Myocyte (in vitro differentiated cells): Measurements from ENCODE around the gene TPP2. TPM values are rescaled to one million over a fixed set of nuclear protein-coding genes. Genes with fewer than 3 reads are reported as not detected.

Experiments used
- DNase-seq: peaks from one replicate; pipeline ENCODE4 v3.0.0-alpha.2; 2012; ENCODE audit warnings: low read depth
- polyA plus RNA-seq: library from polyadenylated mRNA; unstranded; fragments of >200 nt; gene quantifications from one replicate; pipeline ENCODE4 v1.2.1, GENCODE V29; 2012; ENCODE audit warnings: missing spikeins
- total RNA-seq: library from RNA; depleted of rRNA; stranded (reverse); fragments of >200 nt; gene quantifications from 2 replicates; pipeline ENCODE4 v1.2.3, GENCODE V29; 2014

The TPP2 gene
- 49.3 and 54.6 TPM in 2 replicates for total RNA-seq
- 11.4 TPM for polyA plus RNA-seq

DNA sequence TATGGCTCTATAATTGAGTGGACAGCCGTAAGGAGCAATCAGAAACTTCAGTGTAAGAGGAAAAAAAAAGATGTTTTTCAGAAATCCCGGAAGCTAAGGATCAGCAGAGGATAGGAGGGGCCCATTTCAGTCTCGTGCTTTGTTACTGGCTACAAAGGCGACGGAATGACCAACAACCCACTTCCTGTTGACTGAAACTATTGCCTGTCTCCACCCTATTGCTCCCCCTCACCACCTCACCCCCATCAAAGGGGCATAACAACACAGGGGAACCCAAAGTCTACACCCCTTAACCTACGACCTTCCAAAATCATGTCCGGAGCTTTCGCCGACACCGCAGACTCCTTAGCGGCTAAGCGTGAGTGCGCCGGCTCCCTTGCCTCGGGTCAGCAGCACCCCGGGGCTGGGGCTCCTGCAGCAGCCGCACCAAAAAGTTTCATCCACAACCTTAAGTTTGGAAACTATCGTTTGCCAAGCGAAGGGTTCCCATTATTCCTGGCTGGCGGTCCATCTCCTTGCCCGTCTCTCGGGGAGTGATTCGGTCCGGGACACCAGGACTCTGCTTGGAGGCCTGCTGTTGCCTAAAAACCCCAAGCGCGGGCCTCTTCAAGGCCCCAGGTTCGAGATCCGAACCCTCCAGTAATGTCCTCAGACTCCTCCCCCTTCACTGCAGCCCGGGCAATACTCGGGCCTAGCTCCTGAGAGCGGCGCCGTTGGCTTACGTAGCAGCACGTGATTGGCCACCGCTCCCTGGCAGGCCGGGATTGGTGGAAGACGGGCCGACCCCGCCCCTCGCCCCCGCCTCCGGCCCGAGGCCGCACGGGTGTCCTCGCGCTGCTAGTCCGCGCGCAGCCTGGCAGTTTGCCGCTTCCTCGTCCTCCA lies at the start of gene TPP2:
Gene TPP2 (plus strand): TSS at position 840 of the 882 bp plus-strand sequence. CDS start 53 bp downstream, outside the sequence.
- DNase-seq: peak; percentile 98

- DNase-seq: no peak
Observed at GRCh38 chr13:102548811-102549210, 48.0 kb upstream of the TPP2 start.

- no peak for DNase-seq
Observed at GRCh38 chr13:102550507-102550906, 46.3 kb upstream of the TPP2 start.

DNA sequence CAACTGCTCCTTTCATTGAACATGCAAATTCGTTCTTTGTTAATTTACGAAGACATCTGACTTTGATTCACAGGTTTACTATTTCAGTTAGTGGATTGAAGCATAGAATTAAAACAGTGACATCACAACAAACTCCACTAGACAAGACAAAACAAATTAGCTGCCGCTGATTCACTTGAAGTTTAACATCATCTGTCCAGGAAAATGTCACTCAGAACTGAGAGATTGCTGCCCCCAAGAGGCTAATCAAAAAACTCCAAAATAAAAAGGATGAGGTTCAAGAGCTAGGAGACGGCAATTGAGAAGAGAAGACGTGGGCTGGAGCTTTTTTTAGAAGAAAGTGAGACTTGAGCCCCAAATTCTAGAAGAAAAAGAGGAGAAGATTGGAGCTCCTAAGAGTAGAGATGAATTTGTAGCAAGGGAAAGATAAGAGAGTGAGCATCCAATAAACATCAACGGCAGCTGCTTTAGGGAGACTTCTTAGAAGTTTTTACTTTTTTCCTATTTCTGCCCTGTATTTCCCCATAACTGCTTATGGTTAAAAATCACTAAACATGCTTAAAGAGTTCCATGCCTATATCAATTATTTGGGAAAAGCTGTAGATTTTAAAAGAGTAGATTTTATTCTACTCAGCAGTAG lies 40.8 kb upstream of the TPP2 start:
- DNase-seq: peak; percentile 65

DNA sequence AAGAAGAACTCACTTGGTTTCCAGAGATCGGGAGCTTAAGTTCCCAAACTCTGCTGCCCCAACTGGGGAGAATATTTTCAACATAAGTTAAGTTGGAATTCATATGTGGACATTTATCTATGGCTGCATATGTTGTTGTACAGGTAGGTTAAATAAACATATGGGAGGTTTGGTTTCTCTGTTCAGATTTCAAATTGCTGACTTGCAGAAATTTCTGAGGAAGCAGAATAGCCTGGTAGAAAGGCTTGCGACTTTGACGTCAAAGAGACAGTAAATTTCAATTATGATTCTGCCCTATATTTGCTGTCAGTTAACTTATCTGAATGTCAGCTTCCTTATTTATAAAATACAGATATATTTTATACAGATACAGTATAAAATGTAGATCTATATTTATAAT lies 40.0 kb upstream of the TPP2 start:
- DNase-seq: no peak

- no peak for DNase-seq
Observed at GRCh38 chr13:102558029-102558428, 38.8 kb upstream of the TPP2 start.

DNA sequence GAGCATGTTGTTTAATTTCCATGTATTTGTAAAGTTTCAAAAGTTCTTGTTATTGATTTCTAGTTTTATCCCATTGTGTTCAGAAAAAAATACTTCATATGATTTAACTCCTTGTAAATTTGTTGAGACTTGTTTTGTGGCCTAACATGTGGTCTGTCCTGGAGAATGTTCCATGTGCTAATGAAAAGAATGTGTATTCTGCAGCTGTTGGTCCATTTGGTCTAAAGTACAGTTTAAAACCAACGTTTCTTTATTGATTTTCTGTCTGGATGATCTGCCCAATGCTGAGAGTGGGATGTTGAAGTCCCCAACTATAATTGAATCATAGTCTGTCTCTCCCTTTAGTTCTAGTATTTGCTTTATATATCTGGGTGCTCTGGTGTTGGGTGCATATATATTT lies 34.9 kb upstream of the TPP2 start:
- peak; percentile 18 for DNase-seq

GRCh38 chr13:102563267-102563666 lies 33.5 kb upstream of the TPP2 start:
- no peak for DNase-seq

- no peak for DNase-seq
Observed at GRCh38 chr13:102564564-102564963, 32.2 kb upstream of the TPP2 start.

- DNase-seq: no peak
Observed at GRCh38 chr13:102566513-102566912, 30.3 kb upstream of the TPP2 start.

DNA sequence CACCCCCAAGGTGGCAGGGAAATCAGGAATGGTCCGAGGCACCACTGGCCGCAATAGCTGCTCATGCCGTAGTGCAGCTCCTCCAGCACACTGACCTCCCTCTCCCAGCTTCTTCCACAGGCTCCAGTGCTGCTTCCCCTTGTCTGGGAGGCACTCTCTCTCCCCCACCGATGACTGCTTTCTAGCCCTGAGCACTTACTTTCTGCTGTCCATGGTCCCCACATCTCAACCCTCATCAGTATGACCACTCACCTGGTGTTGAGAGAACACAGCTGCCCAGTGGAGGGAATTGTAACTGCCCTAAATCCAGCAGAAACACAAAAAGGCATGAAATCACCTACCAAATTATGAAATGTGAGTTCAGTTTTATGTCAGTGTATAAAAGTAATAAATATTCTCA lies 28.9 kb upstream of the TPP2 start:
- no peak for DNase-seq

GRCh38 chr13:102569488-102569887 lies 27.3 kb upstream of the TPP2 start:
- no peak for DNase-seq

GRCh38 chr13:102571075-102571474 lies 25.7 kb upstream of the TPP2 start:
- DNase-seq: no peak

- no peak for DNase-seq
Observed at GRCh38 chr13:102572323-102572722, 24.5 kb upstream of the TPP2 start.

DNA sequence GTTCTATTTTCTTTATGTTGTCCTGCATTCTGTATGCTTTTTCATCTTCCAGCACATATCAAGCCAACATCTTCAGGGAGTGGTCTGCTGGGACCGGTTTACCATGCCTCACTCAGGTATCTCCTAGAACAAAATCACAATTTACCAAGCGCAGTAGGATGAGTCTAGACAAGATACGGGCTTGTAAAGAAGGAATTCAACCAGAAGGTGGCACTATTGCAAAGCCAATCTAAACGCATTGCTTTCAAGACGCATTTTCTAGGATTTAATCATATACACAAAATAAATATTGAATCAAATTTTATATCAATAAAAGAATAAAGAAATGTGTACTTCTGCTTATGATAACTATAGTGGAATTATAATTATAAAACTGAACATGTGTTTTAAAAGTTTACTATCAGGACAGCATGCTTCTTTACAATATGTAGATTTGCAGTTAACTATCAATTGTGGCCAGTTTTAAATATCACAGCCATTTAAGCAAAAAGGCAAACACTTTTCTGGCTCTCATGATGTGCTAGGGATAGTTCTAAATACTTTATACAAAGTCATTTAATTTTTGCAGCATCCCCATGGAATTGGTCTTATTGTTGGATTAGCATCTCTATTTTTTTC lies 16.1 kb upstream of the TPP2 start:
- DNase-seq: peak; percentile 73

DNA sequence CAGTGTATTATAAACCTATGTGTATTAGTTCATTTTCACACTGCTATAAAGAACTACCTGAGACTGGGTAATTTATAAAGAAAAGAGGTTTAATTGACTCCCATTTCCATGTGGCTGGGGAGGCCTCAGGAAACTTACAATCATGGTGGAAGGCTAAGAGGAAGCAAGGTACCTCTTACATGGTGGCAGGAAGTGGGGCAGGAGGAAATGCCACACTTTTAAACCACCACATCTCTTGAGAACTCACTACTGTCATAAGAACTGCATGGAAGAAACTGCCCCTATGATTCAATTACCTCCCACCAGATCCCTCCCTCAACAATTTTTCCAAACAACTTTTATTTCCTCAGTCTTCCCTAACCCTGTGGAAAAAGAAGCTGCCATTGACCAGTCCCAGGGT lies 14.5 kb upstream of the TPP2 start:
- DNase-seq: no peak

- peak; percentile 46 for DNase-seq
Observed at GRCh38 chr13:102584434-102584833, 12.4 kb upstream of the TPP2 start.

DNA sequence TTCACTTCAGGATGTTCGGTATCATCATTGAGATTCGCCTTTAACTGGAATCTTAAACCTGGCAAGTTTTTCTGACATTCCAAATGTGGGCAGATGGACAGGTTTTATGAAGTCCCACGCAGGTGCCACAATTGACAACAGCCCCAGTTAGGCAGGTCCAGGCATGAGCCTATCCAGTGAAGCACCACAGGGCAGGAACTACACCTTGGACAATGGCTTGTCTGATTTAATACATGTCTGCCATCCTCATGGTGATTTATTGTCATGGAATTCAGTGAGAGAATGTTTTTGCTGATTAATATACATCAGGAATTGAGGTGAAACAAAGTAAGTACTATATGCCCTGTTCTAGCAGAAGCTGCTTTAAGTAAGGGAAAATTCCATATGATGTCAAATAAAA lies 10.2 kb upstream of the TPP2 start:
- DNase-seq: no peak

- DNase-seq: no peak
Observed at GRCh38 chr13:102587916-102588315, 8.9 kb upstream of the TPP2 start.

GRCh38 chr13:102589301-102589822 lies 7.4 kb upstream of the TPP2 start:
- no peak for DNase-seq

DNA sequence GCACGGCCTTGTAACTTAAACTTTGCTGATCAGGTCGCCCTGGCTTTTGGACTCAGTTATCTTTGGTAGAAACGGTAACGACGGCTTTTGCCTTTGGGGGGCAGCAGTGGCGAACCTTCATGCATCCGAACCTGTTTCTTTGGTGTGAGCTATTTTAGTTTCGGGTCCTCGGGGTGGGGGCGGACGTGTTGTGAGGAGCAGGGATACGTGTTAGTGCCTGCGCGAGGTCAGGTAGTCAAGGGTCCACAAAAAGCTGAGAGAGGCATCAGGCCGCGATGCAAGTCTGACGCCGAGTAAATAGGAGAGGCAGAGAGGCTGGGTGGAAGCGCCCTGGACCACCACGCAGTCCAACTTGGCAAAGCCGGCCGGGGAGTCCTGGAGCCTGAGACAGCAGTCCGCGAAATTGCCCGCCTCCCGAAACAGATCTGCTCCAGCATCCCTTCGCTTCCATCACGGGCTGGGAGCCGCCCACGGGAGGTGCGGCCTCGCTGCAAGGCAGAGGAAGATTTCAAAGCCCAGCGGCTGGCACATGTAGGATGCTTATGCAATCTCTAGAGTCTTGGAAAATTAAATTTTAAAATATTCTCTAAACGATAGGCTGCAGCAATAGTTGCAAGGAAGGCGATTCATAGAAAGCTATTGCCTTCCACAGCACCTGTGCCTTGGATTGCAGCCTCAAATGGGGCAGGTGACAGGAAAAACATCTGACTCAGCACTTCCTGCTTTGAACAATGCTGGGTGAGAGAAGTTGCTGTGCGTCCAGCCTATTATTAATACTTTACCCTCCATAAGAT lies 4.6 kb upstream of the TPP2 start:
- peak; percentile 73 for DNase-seq
